Measurements from ENCODE around the gene MAGI1.
"Not testable (repeated sequence)": the region's sequence is repeated elsewhere in the genome, so short reads cannot be mapped to it uniquely, and the experiment has no call there.

The MAGI1 gene

GRCh38 chr3:65734382-65734781, 304.3 kb downstream of the MAGI1 start:
- no peak for DNase-seq

DNA sequence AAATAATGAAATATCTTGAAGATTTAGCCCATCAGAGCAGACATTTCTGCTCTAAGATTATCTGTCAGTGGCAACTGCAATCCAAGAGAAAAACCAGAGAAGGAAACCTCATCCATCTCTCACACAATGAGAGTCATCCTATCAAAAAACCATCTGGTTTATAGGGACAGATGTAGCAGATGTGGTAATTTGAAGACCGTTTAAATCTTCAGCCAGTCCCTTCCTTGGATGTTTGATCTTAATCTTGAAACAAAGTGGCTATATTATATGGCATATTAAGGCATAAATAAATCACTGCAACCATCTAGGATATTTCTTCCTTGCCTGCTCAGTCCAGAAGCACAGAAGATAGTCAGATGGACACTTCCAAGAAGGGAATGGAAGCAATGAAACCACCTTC, 305.3 kb downstream of the MAGI1 start:
- no peak for DNase-seq

- DNase-seq = peak; percentile 69
These were observed 306.4 kb downstream of the MAGI1 start for GRCh38 chr3:65732051-65732935.

- DNase-seq = no peak
These were observed 308.3 kb downstream of the MAGI1 start for GRCh38 chr3:65730449-65730848.

DNA sequence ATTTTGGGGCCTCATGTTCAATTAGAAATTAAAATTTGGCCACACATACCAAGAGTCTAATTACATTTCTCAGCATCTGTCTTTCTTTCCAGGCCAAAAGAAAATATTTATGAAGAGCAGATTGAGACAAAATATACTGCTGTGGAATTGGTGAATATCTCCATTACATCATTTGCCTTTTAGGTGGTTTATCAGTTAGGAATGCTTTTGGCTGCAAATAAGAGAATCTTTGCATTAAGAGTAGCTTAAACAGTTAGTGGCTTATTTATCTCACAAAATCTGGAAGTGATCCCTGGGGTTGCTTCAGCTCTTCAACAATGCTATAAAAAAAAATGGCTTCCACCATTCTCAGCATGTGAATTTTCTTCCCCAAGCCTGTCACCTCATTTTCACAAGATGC, 308.7 kb downstream of the MAGI1 start:
- DNase-seq = no peak

DNA sequence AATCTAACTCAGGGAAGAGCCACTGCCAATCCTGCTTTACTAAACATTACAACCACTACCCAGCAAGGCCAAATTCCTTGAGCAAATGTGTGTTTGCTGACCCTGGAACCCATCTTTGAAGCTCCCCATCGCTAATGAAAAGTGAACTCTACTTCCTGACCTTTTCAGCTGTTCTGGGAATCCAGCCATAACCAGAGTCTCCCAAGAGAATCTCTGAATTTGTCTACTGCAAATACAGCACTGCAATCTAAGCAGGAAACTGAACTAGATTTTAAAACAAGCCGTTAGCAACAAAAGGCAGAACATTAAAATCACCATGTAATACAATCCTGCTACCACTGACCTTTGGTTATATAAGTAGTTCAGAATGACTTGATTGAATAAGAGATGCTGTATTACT, 309.2 kb downstream of the MAGI1 start:
- DNase-seq = no peak

DNA sequence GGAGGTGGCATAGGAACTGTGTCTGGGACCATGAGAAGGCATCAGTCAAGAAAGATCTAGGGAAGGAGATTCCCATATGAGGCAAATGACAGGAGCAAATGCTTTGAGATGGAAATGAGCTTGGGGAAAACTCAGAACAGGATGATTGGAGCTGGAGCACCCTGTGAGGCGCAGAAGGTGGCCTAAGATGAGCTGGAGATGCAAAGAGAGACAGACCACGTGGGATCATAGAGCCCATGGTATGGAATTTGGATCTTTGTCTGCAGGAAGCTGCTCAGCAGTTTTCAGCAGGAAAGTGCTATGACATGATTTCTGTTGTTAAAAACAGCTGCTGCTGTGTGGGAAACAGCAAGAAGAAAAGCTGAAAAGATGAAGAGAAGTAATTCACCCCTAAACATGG, 310.6 kb downstream of the MAGI1 start:
- DNase-seq = no peak

DNA sequence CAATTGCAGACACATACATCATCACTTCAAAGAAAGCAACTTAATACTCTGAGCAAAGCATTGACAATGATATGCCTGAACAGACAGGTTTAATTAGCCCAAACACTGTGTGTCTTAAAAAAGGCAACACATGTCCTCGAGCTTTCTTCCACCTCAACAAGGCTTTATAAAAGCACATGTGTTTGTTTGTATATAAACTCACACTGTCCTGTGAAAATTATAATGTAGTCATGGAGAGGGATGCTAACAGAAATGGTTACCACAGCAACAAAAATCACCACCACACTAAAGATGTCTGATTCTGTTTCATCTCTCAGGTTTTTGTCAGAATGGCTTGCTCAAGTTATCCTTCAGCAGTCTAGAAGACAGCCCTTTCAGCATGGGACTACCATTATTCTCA, 314.7 kb downstream of the MAGI1 start:
- no peak for DNase-seq

GRCh38 chr3:65723011-65723410, 315.7 kb downstream of the MAGI1 start:
- no peak for DNase-seq

DNA sequence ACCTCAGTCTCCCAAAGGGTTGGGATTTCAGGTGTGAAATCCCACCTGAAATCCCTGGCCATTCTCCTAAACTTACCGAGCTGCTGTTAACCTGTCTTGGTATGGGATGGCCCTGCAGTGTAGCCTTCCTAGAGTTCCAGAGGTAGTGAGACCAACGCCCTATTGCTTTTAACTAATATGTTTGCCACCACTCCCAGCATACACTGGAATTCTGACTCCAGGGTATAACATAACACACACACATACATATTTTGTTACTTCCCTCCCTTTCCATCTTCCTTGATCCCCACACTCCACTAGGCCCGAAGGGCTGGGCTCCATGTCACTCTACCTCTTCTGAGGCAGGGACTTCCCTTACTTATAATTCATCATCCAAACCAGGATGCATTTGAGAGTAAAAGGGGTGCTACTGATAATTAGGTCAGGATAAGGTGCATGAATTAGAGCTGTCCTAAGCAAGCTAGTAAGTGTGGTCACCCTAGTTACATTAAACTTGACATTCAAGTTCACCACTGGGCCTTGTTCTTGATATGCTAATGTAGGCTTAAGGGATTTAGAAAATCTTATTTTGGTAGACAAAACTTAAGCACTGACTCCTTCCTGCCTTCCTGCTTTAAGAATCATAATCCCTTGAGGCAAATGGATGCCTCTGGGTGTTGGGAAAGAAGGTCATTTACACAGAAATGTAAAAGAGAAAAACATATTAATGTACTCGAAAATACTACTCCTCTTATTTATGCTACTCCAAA, 317.6 kb downstream of the MAGI1 start:
- DNase-seq = no peak

DNA sequence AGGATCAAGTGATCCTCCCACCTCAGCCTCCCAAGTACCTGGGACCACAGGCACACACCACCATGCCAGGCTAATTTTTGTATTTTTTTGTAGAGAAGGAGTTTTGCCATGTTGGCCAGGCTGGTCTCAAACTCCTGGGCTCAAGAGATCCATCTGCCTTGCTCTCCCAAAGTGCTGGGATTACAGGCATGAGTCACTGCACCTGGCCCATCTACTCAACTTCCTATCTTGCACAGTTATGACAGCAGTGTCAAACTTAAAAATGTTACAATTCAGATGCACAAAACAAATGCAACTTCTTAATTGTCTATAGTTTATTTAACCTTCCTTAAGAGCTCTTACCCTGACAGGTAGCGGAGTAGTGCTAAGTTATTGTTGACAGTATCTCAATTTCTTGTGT, 319.1 kb downstream of the MAGI1 start:
- DNase-seq = not testable (repeated sequence)

DNA sequence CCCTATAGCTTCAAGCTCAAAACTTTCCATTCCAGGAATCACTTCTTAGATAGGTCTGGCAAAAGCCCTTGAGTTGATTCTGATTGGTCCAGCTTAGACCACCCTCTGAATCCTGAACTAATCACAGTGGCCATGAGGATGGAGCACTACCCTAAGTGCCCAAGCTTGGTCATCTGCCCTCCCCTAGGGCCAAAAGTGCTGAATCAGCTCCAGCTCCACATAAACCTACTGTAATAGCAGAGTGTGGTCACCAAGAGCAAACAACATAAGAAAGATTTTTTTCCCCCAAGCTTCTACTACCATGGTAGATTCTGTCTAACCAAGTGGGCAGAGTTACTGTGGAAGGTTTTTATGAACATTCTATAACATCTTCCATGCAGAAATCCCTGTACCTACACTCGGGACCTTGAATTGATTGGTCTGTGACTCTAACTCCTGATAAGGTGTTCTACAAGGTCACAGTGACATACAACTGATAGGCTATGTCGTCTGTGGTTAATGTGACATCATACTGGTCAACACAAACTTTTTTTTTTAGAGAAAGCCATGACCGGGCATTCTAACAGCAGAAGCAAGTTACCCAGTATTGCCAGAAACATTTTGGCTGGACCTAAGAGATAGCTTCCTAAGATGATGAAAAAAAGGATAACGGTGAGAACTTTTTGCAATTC, 320.9 kb downstream of the MAGI1 start:
- DNase-seq = no peak

DNA sequence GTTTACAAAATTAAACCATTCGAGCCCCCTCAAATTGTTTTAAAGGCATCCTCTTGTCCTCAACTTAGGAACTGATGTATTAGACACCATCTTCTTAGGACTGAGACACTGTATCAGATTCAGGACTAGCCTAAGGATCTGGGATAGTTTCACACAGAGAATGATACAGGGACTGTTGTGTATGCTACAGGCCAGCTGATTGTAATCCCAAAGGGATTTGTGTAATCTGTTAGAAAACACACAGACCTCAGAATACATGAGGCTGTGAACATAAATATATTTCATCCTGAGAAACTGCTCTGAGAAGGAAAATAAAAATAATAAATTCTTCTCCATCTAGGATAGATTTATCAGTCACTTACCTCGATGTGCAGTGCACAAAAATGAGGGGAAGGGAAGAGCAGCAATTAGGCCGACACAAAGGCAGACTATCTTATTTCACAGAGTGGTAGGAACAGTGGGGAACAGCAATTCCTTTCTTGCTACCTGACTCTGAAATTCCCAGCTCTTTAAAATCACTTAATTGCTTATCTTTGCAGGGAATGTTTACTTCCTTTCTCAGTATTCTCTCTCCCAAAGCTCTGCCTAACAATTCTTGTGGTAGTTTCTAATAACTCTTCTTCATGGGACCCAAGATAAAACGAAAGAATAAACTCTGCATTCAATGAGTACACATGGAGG, 322.5 kb downstream of the MAGI1 start:
- no peak for DNase-seq

DNA sequence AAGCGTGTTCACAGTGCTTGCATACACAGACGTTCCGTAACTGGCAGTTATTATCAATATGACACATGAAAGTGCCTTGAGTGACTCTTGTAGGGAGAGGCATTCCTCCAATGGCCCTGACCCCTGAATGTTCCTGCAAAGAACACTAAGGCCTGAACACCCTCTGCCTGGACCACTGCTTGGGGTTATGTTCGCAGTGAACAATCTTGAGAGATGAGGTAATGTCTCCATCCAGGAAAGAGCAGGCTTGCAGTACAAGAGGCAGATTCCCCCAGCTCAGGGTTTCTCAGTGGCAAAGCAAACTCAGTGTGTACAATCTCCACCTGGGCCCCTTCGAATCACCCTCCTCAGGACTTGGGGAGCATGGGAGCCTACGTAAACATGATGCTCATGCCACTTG, 324.6 kb downstream of the MAGI1 start:
- peak; percentile 19 for DNase-seq

DNA sequence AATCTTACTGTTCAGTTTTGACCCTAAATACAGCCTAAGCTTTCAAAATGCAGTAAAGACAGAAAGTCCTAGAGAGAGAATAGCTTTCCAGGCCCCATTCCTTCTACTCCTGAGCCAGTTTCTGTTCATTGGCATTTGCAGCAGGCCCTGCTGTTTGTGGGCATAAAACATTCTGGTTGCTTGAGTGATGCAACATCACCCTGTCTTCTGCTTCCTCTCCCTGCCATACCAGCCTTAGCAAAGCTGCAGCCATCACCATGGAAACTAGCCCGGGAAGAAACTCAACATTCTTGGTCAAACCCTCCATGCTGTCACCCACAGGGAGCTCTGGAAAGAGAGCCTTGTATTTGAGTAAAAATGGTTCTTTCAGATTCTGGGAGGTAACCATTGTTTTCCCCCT, 325.7 kb downstream of the MAGI1 start:
- DNase-seq = peak; percentile 16

- DNase-seq = no peak
These were observed 326.6 kb downstream of the MAGI1 start for GRCh38 chr3:65712140-65712539.

GRCh38 chr3:65706776-65707568, 331.7 kb downstream of the MAGI1 start:
- no peak for DNase-seq

DNA sequence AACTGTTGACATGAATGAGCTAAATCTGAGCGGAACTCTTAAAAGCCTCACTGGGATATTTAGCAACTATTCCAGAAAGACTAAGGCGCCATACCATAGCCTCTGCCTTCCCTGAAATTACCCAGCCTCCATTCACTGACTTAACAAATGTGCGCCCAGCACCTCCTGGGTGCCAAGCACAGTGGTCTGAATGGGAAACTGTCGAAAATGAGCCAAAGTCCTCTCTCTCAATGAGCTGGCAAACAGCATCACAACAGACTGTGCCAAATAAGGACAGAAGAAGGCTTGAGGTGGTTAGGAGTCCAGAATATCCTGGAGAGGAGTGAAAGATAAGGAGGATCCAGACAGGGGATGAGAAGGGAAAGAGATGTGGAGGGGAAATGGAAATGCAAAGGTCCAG, 332.4 kb downstream of the MAGI1 start:
- no peak for DNase-seq

DNA sequence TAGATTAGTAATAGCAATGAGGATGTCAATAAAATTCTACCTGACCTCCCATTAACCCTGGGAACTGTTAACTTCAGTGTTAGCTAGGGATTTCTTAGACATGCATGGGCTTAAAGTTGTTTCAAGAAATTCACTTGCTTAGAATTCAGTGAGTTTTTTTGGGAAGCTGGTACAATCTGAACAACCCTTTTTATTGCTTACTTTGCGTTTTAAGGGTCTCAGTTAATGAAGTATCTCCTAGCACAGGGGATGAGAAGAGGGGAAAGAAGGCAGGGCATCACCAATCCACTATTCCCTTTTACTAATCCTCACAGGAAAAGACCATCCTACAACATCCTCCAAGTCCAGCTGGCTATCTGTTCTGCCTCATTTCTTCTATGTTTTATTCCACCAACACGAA, 334.9 kb downstream of the MAGI1 start:
- no peak for DNase-seq

- DNase-seq = peak; percentile 81
These were observed 335.7 kb downstream of the MAGI1 start for GRCh38 chr3:65703026-65703425.

GRCh38 chr3:65702202-65702601, 336.5 kb downstream of the MAGI1 start:
- DNase-seq = no peak

DNA sequence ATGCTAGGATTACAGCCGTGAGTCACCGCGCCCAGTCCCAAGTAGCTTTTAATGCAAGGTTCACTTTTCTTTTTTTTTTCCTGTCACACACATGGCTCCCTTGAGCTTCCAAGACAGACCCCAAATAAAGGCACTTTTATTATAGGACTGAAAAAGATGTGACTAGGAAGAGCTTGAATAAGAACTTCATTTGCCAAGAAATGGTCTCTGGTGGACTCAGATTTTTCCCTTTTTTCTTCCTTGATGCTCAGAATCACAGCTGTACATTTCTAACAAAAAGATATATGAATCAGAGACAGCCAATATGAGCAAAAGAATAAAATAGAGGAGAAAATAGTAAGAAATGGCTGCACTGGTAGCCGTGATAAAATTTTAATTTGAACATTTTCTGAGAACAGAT, 337.2 kb downstream of the MAGI1 start:
- DNase-seq = no peak

Measured in retina (tissue), 1 donor.